HG03066 (cell line): ENCODE measurements around the gene TOMM6.

ENCODE experiments used
- ATAC-seq: cut with Tn5 transposase; IDR thresholded peaks from one replicate; pipeline ENCODE4 v1.9.1; 2021; ENCODE audit warnings: low read depth; ENCODE audit not compliant: unreplicated experiment

TOMM6 gene

DNA sequence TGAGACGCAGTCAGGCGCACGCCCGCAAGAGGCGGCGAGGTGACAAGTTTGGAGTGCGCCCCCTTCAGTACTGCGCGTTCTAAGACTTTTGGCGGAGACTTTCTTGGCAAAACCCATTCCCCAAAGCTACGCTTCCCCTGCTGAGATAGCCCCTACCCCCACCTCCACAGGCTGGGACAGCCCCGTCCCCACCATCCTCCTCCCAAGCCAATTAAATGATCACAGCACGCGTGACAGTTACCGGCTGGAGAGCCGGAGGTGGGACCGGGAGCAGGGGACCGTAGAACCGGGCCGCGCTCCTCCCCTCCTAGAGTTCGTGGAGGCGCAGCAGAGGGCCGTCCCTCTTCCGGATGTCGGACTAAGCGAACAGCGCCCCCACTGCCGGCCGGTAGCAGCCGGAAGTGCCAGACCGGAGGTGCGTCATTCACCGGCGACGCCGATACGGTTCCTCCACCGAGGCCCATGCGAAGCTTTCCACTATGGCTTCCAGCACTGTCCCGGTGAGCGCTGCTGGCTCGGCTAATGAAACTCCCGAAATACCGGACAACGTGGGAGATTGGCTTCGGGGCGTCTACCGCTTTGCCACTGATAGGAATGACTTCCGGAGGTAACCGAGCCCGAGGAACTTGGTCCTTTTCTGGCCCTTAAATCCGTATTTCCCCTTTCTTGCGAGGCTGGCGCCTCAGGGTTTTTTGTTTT, at the start of gene TOMM6:
Gene TOMM6, plus strand, starts transcription at position 476 of the 699 bp plus-strand sequence. Its CDS starts 4 bp downstream, at position 480.
- ATAC-seq = peak; percentile 74

DNA sequence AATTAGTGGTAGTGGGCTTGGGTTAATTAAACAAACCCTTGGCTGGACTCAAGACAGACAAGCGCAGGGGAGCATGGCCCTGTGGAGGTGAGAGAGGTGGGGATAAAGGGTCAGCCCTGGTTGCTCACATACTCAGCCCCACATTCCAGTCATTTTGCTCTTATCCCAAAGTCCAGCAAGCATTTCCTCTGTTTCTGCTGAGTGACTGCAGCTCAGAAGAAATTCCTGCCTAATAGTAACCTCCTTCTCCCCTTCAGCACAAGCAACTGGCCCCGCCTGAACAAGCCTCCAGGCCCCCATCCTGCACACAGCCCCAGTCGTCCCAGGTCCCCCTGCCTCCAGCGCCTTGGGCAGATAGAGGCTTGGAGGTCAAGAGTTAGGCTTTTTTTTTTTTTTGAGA, 48.5 kb upstream of the TOMM6 start:
- no peak for ATAC-seq

DNA sequence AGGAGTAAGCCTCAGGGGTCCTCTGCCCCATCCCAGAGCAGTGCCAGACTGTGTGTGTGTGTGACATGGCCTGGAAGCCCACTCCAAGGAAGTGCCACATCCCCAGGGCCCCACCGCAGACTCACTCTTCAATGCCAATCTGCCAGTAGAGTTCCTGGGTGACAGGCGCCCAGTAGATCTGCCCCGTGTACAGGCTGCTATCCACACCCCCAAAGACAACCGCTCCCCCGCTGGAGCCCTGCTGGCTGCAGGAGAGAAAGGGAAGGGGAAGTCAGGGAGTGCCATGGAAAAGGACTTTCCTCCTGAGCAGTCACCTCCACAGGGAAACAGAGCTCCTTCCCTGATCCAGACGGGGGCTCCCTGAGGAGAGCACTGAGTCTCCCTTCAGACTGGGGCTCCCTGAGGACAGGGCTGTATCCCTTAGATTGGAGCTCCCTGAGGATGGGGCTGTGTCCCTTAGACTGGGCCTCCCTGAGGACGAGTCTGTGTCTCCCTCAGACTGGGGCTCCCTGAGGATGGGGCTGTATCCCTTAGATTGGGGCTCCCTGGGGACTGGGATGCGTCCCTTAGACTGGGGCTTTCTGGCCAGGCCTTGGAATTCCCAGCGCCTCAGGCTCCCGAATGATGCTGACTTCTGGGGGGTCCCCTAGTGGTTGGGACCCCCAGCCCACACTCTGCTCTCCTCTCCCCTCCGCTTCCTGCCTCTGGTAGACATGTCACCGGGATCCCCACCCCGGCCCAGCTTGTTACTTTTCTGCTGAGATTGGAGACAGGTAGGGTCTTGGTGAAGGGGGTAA, 46.9 kb upstream of the TOMM6 start:
- no peak for ATAC-seq

DNA sequence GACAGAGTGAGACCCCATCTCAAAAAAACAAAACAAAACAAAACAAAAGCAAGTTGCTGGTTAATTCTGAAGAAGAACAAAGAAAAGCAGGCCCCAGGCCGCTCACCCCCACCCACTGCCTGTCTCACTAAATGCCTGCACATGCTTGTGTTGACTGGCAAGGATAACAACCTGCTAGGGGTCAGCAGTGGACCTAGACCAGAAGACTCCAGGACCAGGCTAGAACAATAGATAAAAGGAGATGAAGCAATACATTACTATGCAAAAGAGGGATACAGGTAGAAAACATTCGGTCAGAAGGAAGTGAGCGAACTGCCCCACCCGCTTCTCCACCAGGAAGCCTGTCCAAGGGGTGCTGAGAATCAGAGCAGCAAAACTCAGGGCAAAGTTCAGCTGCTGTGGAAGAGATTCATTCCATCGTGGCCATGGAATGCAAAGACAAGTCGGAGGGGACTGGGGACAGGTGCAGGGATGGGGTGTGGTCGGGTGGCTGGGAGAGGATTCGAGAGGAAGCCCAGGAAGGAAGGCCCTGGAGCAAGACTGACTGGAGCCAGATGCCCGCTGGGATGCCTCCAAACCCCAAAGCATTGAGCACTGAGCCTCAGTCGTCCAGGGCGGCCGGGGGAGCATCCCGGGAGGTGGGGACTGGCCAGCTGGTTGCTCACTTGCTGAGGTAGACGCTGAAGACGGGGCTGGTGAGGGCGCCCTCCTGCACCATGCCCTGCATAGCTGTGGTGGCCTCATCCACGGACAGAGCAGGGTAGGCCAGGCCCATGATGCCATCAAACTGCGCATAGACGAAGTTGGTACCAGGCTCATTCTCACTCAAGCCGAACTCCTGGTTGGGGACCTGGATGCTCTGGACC, 45.6 kb upstream of the TOMM6 start:
- no peak for ATAC-seq

DNA sequence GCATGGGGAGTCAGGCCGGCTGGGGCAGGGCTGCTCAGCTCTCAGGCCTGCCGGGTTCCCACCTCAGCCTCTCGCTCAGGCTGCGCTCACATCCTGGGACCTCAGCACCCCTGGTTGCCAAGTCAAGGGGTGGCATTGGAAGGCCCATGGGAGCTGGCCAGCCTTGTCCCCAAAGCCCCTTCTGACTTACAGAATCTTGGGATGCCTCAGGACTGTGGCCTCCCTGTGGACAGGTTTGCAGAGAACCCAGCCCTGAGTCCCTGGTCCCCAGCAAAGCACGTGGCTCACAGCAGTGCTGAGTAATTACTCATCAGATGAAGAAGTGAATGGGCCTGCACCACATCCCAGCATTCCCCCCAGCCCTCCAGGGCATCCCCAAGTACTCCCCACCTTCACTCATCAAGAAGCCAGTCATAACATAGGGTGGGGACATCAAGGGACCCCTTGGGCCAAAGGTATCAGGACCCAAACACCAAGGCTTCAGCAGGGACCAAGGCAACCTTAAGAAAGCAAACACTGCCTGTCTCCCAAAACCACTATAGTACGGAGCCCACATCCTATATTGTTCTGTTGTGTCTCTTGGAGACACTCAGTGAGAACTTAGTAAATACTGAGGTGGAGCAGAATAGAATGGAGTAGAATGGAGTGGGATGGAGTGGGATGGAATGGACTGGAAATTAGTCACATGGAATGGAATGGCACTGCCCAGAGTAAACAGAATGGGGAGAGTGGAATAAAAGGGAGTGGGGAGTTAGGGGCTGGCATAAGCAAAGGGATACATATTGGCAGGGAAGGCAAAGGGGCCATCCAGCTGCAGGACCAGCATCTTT, 43.9 kb upstream of the TOMM6 start:
- ATAC-seq = no peak

DNA sequence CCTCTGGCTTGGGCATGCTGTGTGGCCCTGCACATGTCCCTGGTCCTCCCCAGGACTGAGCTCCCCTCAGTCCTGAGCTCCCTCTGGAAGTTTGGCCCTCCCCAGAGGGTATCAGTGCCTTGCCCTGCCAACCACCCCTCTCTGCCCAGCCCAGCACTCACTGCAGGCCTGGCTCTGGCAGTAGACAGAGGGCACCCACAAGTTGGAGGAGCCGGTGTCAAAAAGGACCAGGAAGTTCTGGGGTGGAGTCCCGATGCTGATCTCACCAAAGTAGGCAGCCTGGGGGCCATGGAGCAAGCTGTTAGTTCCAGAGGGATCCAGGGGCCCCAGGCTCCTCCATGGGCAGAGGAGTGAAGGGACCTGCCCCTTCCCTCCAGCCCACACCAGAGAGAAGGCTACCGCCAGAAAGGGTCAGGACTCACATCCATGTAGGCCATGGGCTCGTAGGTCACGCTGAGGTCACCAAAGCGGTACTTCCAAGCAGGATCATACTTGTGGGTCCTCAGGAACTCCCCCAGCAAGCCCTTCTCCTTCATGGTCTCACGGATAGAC, 43.2 kb upstream of the TOMM6 start:
- no peak for ATAC-seq

DNA sequence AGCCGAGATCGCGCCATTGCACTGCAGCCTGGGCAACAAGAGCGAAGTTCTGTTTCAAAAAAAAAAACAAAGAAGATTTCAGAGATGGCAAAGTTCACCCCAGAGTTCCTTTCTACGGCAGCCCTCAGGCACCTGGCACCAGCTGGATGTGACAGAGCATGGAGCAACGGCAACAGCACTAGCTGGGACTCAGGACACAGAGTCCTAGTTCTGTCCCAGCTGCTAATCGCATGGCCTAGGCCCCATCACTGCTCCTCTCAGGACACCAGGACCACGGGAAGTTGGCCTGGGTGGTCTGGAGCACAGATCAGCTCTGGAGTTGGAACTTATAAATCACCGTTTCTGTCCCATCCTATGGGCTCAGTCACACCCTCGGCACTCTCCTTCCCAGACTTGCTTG, 41.4 kb upstream of the TOMM6 start:
- ATAC-seq = no peak

DNA sequence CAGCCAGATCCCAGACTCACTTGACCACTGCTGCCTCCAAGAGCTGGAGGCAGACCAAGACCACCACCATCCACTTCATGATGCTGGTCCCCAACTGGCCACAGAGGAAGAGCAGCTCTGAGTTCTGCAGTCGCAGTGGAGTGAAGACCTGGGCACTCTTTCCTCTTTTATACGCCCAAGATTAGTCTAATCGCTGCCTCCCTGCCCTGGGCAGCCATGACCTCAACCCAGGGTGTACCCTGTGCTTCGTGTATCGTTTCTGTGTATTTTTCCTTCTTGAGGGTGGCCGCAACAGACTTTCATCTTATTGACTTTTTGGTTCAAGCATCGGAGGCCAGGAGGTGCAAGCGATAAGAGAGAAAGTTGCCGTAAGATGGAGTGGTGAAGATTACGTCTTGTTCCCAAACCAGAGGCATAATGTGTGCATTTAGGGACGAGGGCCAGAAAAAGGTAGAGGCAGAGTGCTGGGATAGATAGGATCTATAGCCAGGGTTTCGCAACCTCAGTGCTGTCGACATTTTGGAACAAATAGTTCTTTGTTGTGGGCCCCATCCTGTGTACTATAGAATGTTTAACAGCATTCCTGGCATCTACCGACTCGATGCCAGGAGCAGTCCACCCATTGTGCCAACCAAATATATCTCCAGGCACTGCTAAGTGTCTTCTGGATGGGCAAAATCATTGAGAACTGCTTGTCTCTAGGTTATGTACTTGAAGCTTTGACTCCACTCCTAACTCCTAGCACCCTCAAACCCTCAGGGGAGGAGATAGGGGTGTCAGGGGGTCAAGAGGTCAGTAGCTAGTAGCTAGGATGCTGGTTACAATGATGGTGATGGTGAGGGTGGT, 40.0 kb upstream of the TOMM6 start, which contains the start of gene PGC:
Gene PGC, minus strand, starts transcription at position 142 of the 846 bp plus-strand sequence. Its CDS starts 63 bp downstream, at position 79.
- ATAC-seq = no peak

DNA sequence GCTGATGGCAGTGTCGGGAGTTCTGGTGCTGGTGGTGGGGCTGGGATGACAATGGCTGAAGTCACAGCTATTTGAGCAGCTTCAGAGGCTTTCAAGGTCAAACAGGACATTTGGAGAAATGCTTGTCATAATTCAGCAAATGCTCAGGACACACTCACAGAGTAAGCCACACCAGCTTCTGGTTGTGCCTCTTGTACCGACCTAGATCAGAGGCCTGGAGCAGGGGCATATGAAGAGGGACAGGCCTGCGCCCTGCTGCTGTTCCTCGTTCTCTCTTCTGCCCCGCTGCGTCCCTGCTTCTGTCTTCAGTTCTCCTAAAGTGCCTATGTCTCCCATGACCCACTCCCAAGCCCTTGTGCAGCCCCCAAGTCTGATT, 39.4 kb upstream of the TOMM6 start:
- ATAC-seq = no peak

DNA sequence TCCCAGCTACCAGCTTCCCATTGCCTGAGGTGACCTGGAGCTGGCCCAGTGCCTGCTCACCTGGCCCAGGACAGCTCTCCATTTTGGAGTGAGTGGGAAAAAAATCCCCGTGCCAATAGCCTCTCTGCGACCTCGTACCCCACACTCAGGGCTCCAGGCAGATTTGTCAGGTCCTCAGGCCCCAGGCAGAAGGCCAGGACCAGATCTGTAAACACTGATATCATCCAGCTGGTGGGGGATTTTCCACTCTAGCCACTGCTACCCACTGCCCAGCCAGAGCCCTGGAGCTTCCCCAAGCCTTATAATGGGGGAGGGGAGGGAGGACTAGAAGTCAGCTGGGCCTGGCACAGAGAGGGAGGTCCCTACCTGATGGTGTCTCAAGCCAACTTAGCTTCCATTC, 39.0 kb upstream of the TOMM6 start:
- no peak for ATAC-seq

DNA sequence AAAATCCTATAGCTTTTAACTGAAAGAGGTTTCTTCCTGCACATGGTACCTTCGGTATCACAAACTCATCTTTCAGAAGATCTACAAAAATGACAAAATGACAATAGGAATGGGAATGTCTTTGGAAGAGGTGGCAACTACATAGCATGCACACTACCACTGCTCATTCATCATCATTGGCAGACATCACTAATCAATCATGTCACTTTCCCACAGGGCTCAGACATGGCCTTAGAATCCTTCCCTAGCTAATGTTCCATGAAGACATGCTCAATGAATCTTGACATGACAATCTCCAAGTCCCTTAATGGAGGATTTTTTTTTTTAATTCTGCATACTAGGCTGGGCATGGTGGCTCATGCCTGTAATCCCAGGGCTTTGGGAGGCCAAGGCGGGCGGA, 37.1 kb upstream of the TOMM6 start:
- no peak for ATAC-seq

DNA sequence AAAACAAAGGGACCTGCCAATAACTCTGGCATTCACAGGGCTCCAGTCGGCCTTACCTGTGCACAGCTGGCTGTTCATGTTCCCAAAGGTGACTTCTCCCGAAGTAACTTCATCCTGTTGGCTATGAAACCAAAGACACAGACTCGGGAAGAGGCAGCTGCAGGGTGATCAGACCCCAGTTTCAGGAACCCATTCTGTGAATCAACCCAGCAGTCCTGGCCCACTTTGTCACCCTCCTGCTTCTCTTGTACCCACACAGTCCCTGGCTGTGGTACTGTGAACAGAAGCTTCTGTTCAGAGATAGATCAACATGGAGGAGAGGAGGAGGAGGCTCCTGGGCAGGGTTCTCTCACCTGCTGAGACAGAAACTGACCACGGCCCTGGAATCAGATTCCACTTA, 31.6 kb upstream of the TOMM6 start:
- no peak for ATAC-seq

DNA sequence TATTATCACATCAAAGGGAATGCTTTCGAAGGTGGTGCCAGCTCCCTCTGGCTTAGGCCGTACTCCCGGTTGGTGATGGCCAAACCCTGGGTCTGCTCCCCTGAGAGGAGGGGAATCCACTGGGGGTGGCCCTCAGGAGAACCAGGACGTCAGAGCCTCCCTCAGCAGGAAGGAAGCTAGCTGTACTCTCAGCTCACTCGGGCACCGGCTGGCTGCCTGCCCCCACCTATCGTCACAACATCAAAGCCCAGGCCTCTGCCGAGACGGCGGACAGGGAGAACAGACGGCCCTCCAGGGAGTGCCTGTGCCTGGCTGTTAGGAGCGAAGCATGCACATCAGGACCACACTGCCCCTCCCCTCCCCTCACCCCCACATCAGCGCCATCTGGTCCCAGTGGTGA, 31.1 kb upstream of the TOMM6 start:
- ATAC-seq = no peak

DNA sequence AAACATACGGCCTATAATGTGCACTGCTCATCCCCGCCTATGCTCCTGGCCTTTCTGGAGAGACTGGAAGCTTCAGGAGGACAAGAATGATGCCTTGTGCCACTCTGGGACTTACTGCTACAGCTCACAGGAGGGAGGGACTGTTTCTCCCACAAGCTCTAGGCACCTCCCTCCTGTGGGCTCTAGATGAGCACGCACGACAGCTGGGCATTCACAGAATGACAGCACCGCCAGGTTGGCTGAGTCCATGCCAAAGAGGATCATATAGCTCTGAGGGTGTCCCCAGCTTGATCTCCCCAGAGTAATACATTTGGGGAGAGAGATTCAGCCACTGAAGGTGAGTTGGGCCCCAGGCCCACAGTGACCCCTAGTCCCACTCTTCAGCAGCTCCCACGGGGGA, 30.2 kb upstream of the TOMM6 start:
- no peak for ATAC-seq

DNA sequence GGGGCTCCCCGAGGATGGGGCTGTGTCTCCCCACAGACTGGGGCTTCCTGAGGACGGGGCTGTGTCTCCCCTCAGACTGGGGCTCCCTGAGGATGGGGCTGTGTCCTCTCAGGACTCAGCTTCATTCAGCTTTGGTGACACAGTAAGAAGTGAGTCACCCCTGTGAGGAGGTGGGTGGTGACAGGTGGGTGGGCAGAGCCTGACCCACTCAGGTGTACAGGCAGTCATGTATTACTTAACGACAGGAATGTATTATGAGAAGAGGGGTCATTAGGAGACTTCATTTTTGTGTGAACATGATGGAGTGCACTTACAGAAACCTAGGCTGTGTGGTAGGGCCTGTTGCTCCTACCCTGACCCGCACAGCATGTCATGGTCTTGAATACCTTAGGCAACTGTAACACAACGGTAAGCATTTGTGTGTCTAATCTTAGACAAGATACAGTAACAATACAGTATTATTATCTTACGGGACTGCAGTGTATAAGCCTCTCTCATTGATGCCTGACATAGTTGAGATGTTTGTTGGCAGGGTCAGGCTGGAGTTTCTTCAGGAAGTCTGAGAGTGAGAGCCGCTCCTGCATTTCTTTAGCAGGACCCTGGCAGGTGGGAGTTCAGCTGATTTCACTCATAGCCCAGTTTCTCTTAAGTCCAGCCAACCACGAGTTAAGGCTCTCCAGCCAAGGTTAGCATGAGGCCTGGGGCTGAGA, 29.4 kb upstream of the TOMM6 start:
- no peak for ATAC-seq

DNA sequence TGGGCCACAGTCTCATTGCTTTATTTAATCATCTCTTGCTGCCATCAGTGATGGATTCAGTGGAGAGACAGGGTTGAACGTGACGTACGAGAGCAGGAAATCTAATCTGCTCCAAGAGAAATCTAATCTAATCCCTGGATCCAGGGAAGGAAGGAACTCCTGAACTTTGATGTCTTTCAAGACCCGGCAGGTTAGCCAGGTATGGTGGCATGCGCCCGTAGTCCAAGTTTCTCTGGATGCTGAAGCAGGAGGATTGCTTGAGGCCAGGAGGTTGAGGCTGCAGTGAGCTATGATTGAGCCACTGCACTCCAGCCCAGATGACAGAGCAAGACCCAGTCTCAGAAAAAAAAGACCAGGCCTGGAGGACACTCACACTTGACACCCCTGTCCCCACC, 28.9 kb upstream of the TOMM6 start:
- ATAC-seq = no peak

DNA sequence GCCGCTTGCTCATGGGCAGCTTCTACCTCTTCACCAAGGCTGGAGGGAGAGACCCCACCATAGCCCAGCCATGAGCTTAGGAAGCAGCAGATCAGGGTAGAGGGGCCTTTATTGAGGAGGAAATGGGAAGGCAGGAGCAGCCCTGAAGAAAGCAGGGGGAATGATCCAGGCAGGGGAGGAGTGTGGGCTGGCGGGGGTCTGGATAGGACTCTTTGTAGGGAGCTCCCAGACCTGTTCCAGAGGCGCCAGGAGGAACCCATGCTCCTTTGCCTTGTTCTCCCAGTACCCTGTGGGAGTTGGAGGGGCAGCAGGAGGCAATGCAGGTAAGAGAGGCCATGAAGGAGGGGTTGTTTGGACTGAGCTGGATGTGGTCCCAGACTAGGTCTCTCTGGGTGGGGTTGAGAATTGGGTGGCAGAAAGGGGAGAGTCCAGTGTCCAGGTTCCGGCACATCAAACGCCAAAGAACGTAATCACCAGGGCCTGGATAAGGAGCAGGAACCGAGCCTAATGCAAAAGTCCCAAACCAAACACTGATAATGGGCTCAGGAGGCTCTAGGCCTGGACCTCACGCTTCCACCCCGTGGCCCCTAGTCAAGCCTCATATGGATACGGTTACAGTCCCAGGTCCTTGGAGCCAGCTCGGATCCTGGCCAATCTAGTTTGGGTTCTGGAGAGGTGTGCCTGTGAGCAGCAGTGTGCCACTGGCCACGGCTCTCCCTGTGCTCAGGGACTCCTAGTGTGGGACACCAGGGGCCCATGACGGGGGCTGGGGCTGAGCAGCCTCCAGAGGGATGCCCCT, 28.2 kb upstream of the TOMM6 start:
- no peak for ATAC-seq
